Transverse colon (tissue), 4 donors: ENCODE data around the gene PCDHGA9. TPM values are rescaled to one million over a fixed set of nuclear protein-coding genes. Genes with fewer than 3 reads are reported as not detected.
"Not testable (repeated sequence)": the region's sequence is repeated elsewhere in the genome, so short reads cannot be mapped to it uniquely, and the experiment has no call there.

ENCODE experiments used
- DNase-seq: peaks from one replicate; pipeline ENCODE4 v3.0.0-alpha.2; 2019
- H3K27ac ChIP-seq, 4 donors: fragments of 200-600 bp; sonication (generic); 2 replicates each; pipeline ENCODE4 v1.5.1; 2016 to 2018; ENCODE audit warnings: inconsistent platforms in 4 of 4
- H3K27me3 ChIP-seq: fragments of 200-600 bp; sonication (generic); 2 replicates; pipeline ENCODE4 v1.5.1; 2017; ENCODE audit warnings: inconsistent platforms
- H3K36me3 ChIP-seq, 4 donors: fragments of 200-600 bp; sonication (generic); 2 replicates each; pipeline ENCODE4 v1.5.1; 2017 to 2019; ENCODE audit warnings: inconsistent platforms in 4 of 4
- H3K4me1 ChIP-seq, 4 donors: fragments of 200-600 bp; sonication (generic); 2 replicates each; pipeline ENCODE4 v1.5.1; 2017 to 2020; ENCODE audit warnings: inconsistent platforms in 4 of 4
- H3K4me3 ChIP-seq, 4 donors: fragments of 200-600 bp; sonication (generic); 1 replicate in 1 of 4; 2 replicates in 3 of 4; pipeline versions ENCODE4 v1.5.1 to v1.6.1; 2017 to 2019; ENCODE audit warnings: inconsistent platforms in 4 of 4
- H3K9me3 ChIP-seq, 2 donors: fragments of 200-600 bp; sonication (generic); 2 replicates each; pipeline ENCODE4 v1.5.1; 2017 to 2019; ENCODE audit warnings: inconsistent platforms in 2 of 2
- EP300 ChIP-seq: sonication (generic); formaldehyde crosslinking; IDR thresholded peaks from one replicate; pipeline ENCODE4 v1.6.1; 2017; ENCODE audit warnings: antibody characterized with exemption, low read depth
- POLR2A ChIP-seq: fragments of 450-650 bp; IDR thresholded peaks from one replicate; pipeline ENCODE4 v1.6.1; 2016; ENCODE audit warnings: antibody characterized with exemption, mild to moderate bottlenecking, moderate library complexity
- POLR2AphosphoS5 ChIP-seq, 3 donors: sonication (generic); formaldehyde crosslinking; IDR thresholded peaks; one replicate each; pipeline ENCODE4 v1.6.1; 2016; ENCODE audit warnings: antibody characterized with exemption in 3 of 3
- WGBS, 2 donors: methylation state at CpG; one replicate each; pipeline ENCODE4 v1.1.5; 2018; ENCODE audit warnings: low coverage in 1 of 2; 5-methylcytosine and 5-hydroxymethylcytosine counted together
- in situ Hi-C, 4 donors: fragments of 200-750 bp; cut with MboI; loops; one replicate each; pipeline versions ENCODE4 v1.15.0 to v1.15.1; 2017; ENCODE audit warnings: low sequenced_read_pairs in 3 of 4, low pct_ligation_motif_present in 1 of 4, low pct_unique_long_range_greater_than_20kb in 1 of 4
- intact Hi-C: fragments of 100-400 bp; cut with DNase I; formaldehyde crosslinking; loops from one replicate; pipeline ENCODE4 v1.15.1; 2023; ENCODE audit warnings: low total_unique reads
- total RNA-seq, 4 donors: library from RNA; depleted of rRNA; stranded (reverse); fragments of >200 nt; gene quantifications; one replicate each; pipeline ENCODE4 v1.1.0, GENCODE V29; 2016
- TF ChIP-seq, protein P1 (sequence below), 5 experiments: fragments of 200-600 bp in 3 of 5; fragments of 450-650 bp in 2 of 5; sonication (generic) in 3 of 5; IDR thresholded peaks; 1 replicate in 2 of 5; 2 replicates in 3 of 5; pipeline ENCODE4 v1.5.1; 2016 to 2017; ENCODE audit warnings: antibody characterized with exemption in 5 of 5, inconsistent platforms in 3 of 5, mild to moderate bottlenecking in 2 of 5, moderate library complexity in 1 of 5

PCDHGA9 gene
- total RNA-seq, 4 donors from 2014 or later = 1.2 to 4.6 (median 3.4) TPM

DNA sequence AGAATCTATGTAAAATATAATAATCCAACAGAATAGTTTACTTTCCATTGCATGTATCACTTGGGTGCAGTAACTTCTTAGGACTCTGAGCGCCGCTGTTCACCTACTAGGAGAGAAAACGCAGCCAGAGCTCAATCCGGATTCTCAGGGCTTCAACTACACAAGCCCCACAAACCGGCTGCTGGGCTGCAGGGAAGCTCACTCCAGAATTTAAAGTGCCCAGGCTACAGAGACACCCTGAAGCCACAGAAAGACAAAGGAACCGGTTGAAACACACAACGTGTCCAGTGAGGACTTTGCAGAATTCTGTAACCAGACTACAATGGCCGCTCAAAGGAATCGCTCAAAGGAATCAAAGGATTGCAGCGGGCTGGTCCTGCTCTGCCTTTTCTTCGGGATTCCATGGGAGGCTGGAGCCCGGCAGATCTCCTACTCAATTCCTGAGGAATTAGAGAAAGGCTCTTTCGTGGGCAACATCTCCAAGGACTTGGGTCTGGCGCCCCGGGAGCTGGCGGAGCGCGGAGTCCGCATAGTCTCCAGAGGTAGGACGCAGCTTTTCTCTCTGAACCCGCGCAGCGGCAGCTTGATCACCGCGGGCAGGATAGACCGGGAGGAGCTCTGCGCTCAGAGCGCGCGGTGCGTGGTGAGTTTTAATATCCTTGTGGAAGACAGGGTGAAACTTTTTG, 10.4 kb downstream of the PCDHGA9 start, which contains the start of gene PCDHGA10:
Gene PCDHGA10 (plus strand): TSS at position 134 of the 686 bp plus-strand sequence. CDS start 189 bp downstream, at position 323.
- TF ChIP-seq, protein P1, sequence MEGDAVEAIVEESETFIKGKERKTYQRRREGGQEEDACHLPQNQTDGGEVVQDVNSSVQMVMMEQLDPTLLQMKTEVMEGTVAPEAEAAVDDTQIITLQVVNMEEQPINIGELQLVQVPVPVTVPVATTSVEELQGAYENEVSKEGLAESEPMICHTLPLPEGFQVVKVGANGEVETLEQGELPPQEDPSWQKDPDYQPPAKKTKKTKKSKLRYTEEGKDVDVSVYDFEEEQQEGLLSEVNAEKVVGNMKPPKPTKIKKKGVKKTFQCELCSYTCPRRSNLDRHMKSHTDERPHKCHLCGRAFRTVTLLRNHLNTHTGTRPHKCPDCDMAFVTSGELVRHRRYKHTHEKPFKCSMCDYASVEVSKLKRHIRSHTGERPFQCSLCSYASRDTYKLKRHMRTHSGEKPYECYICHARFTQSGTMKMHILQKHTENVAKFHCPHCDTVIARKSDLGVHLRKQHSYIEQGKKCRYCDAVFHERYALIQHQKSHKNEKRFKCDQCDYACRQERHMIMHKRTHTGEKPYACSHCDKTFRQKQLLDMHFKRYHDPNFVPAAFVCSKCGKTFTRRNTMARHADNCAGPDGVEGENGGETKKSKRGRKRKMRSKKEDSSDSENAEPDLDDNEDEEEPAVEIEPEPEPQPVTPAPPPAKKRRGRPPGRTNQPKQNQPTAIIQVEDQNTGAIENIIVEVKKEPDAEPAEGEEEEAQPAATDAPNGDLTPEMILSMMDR (IDR thresholded peaks at IDR 0.05) = peak; percentile 23 to 54 (median 41)
- no peak for TF ChIP-seq POLR2AphosphoS5 (IDR thresholded peaks at IDR 0.05)
- TF ChIP-seq EP300 = no peak
- in situ Hi-C loops (loop anchor here in 1 of 4 donors (10.0 kb wide), 1 partner anchor 142 kb away; no protein-coding TSS in a partner anchor), intact Hi-C loops (loop anchor here (10.0 kb wide), 1 partner anchor 152 kb away; no protein-coding TSS in a partner anchor)
- peak; percentile 62 for DNase-seq
- no peaks in the 10 kb centered on the region for H3K4me1 ChIP-seq
- peak within 1 kb of the TSS in 1 of 4 donors; percentile 2 for H3K27ac ChIP-seq
- H3K36me3 ChIP-seq = no peaks in the 10 kb centered on the region
- WGBS, 2 donors = 27 to 34% methylated on average over 3 to 31 of the region's 31 CpGs
- peak within 1 kb of the TSS in 3 of 4 donors; percentile 16 to 44 (median 18) for H3K4me3 ChIP-seq
- H3K27me3 ChIP-seq = peaks cover 8% of the 10 kb centered on the region
- peaks cover 50 to 92% of the 10 kb centered on the region in 2 donors for H3K9me3 ChIP-seq

DNA sequence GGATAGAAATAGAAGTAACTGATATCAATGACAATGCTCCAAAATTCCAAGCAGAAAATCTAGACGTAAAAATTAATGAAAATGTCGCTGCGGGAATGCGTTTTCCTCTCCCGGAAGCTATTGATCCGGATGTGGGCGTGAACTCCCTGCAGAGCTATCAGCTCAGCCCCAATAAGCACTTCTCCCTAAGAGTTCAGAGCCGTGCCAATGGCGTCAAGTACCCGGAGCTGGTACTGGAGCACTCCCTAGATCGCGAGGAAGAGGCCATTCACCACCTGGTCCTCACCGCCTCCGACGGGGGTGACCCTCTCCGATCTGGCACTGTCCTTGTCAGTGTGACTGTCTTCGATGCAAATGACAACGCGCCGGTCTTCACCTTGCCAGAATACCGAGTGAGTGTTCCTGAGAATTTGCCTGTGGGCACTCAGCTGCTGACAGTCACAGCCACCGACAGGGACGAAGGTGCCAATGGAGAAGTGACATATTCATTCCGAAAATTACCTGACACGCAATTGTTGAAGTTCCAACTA, 11.0 kb downstream of the PCDHGA9 start:
- no peak for TF ChIP-seq EP300
- TF ChIP-seq POLR2AphosphoS5 (IDR thresholded peaks at IDR 0.05) = no peak
- no peak for TF ChIP-seq POLR2A
- TF ChIP-seq, protein P1 (IDR thresholded peaks at IDR 0.05) = no peak
- peaks cover 55 to 94% of the 10 kb centered on the region in 2 donors for H3K9me3 ChIP-seq
- H3K27me3 ChIP-seq = peaks cover 8% of the 10 kb centered on the region
- in situ Hi-C loops (loop anchor here in 1 of 4 donors (10.0 kb wide), 1 partner anchor 141 kb away; no protein-coding TSS in a partner anchor), intact Hi-C loops (loop anchor here (10.0 kb wide), 1 partner anchor 151 kb away; no protein-coding TSS in a partner anchor)
- no peaks in the 10 kb centered on the region for H3K36me3 ChIP-seq
- DNase-seq = no peak
- H3K4me3 ChIP-seq = peak overlapping the region in 3 of 4 donors; percentile 16 to 44 (median 18)
- no peaks in the 10 kb centered on the region for H3K4me1 ChIP-seq
- WGBS, 2 donors = 37 to 46% methylated on average over 2 to 25 of the region's 25 CpGs
- peak overlapping the region in 1 of 4 donors; percentile 2 for H3K27ac ChIP-seq

DNA sequence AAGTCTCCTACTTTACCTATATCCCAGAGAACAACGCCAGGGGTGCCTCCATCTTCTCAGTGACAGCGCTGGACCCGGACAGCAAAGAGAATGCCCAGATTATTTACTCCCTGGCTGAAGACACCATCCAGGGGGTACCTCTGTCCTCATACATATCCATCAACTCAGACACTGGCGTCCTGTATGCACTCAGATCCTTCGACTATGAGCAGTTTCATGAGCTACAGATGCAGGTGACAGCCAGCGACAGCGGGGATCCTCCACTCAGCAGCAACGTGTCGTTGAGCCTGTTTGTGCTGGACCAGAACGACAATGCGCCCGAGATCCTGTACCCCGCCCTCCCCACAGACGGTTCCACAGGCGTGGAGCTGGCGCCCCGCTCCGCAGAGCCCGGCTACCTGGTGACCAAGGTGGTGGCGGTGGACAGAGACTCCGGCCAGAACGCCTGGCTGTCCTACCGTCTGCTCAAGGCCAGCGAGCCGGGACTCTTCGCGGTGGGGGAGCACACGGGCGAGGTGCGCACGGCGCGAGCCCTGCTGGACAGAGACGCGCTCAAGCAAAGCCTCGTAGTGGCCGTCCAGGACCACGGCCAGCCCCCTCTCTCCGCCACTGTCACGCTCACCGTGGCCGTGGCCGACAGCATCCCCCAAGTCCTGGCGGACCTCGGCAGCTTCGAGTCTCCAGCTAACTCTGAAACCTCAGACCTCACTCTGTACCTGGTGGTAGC, 12.1 kb downstream of the PCDHGA9 start:
- intact Hi-C loops = loop anchor here (10.0 kb wide), 1 partner anchor 150 kb away; no protein-coding TSS in a partner anchor
- not testable (repeated sequence) for DNase-seq, H3K4me1 ChIP-seq, H3K27me3 ChIP-seq, H3K27ac ChIP-seq, H3K4me3 ChIP-seq, H3K36me3 ChIP-seq
- 56% methylated on average over 34 of the region's 46 CpGs; no CpG with 5 or more reads in 1 of the 2 donors for WGBS, 2 donors
- in situ Hi-C loops = loop anchor here in 1 of 4 donors (10.0 kb wide), 1 partner anchor 140 kb away; no protein-coding TSS in a partner anchor
- peaks cover 55 to 94% of the 10 kb centered on the region in 2 donors for H3K9me3 ChIP-seq

DNA sequence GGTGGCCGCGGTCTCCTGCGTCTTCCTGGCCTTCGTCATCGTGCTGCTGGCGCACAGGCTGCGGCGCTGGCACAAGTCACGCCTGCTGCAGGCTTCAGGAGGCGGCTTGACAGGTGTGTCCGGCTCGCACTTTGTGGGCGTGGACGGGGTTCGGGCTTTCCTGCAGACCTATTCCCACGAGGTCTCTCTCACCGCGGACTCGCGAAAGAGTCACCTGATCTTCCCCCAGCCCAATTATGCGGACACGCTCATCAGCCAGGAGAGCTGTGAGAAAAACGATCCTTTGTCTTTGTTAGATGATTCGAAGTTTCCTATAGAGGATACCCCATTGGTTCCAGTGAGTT, 12.7 kb downstream of the PCDHGA9 start:
- H3K4me1 ChIP-seq, H3K36me3 ChIP-seq, H3K27ac ChIP-seq, H3K4me3 ChIP-seq, DNase-seq, H3K27me3 ChIP-seq: not testable (repeated sequence)
- intact Hi-C loops (loop anchor here (10.0 kb wide), 1 partner anchor 150 kb away; no protein-coding TSS in a partner anchor), in situ Hi-C loops (loop anchor here in 1 of 4 donors (10.0 kb wide), 1 partner anchor 140 kb away; no protein-coding TSS in a partner anchor)
- H3K9me3 ChIP-seq = peaks cover 55 to 94% of the 10 kb centered on the region in 2 donors
- 58 to 69% methylated on average over 3 to 24 of the region's 24 CpGs for WGBS, 2 donors
